Measurements from ENCODE around the gene ACTR3C. TPM values are rescaled to one million over a fixed set of nuclear protein-coding genes. Genes with fewer than 3 reads are reported as not detected.

The ACTR3C gene
- total and polyA plus RNA-seq, 2 of the 13 experiments (the other 11 are each of a cell fraction or from before 2014, with no cell fraction given): 3.8 to 7.5 TPM

GRCh38 chr7:150322833-150323681, at the start of gene ACTR3C, which contains the start of gene LRRC61 (continued):
- peak; percentile 67; the same call in 1 of the 2 replicates for TF ChIP-seq JUN (CRISPR knock-in tag; IDR thresholded peaks at IDR 0.05)
- TF ChIP-seq ZNF430 (CRISPR knock-in tag; IDR thresholded peaks at IDR 0.05): peak; percentile 95; the same call in 1 of the 2 replicates
- TF ChIP-seq ZNF773 (CRISPR knock-in tag; IDR thresholded peaks at IDR 0.05; ENCODE audit: borderline replicate concordance): peak; percentile 51; the same call in 1 of the 2 replicates
- peak in 1 of 2 experiments; percentile 35; a peak in 1 of 4 replicates for TF ChIP-seq EP300 (IDR thresholded peaks at IDR 0.05; ENCODE audit: low read depth in 2 of 2, low read length in 2 of 2)
- peak; percentile 51 for TF ChIP-seq EP300 (CRISPR knock-in tag; IDR thresholded peaks at IDR 0.05; ENCODE audit: borderline replicate concordance)
- peak; percentile 90; the same call in 1 of the 2 replicates for TF ChIP-seq ZNF790 (CRISPR knock-in tag; IDR thresholded peaks at IDR 0.05; ENCODE audit: borderline replicate concordance)
- TF ChIP-seq ARNTL (CRISPR knock-in tag; IDR thresholded peaks at IDR 0.05): peak; percentile 79; the same call in 1 of the 2 replicates
- TF ChIP-seq ZEB1 (IDR thresholded peaks at IDR 0.05; ENCODE audit: insufficient replicate concordance, low read depth): peak; percentile 55
- no peak for TF ChIP-seq NPAS2 (CRISPR knock-in tag; IDR thresholded peaks at IDR 0.05; ENCODE audit: borderline replicate concordance)
- no peak for TF ChIP-seq NFIB (CRISPR knock-in tag; IDR thresholded peaks at IDR 0.05; ENCODE audit: borderline replicate concordance)
- peak; percentile 87; the same call in 1 of the 2 replicates for TF ChIP-seq ZBTB4 (CRISPR knock-in tag; IDR thresholded peaks at IDR 0.05; ENCODE audit: borderline replicate concordance)
- no peak for TF ChIP-seq SIN3B (IDR thresholded peaks at IDR 0.05; ENCODE audit: low read length)
- peak; percentile 94; the same call in 1 of the 2 replicates for TF ChIP-seq NFKB2 (CRISPR knock-in tag; IDR thresholded peaks at IDR 0.05; ENCODE audit: borderline replicate concordance)
- peak; percentile 12 for TF ChIP-seq ZBTB10 (CRISPR knock-in tag; IDR thresholded peaks at IDR 0.05; ENCODE audit: borderline replicate concordance)
- TF ChIP-seq ZHX2 (IDR thresholded peaks at IDR 0.05; ENCODE audit: low read depth): no peak; the same call in 1 of the 2 replicates
- TF ChIP-seq ZHX2 (CRISPR knock-in tag; IDR thresholded peaks at IDR 0.05; ENCODE audit: borderline replicate concordance): peak; percentile 61; the same call in 1 of the 2 replicates

Data from HepG2 (cell line).